WERI-Rb-1 (cell line): ENCODE results near the gene TMEM125.

Experiments used
- DNase-seq: peaks from one replicate; pipeline ENCODE4 v3.0.0-alpha.2; 2020
- H3K27ac ChIP-seq: fragments of 250-450 bp; sonication (Bioruptor Pico); 2 replicates; pipeline ENCODE4 v1.5.1; 2020; ENCODE audit warnings: mild to moderate bottlenecking, moderate library complexity
- H3K27me3 ChIP-seq: fragments of 250-450 bp; sonication (Bioruptor Pico); 2 replicates; pipeline ENCODE4 v1.5.1; 2021; ENCODE audit warnings: mild to moderate bottlenecking, low read depth, moderate library complexity; ENCODE audit not compliant: insufficient read depth, severe bottlenecking
- H3K36me3 ChIP-seq: fragments of 250-450 bp; sonication (Bioruptor Pico); 2 replicates; pipeline ENCODE4 v1.5.1; 2020; ENCODE audit warnings: mild to moderate bottlenecking, moderate library complexity
- H3K4me3 ChIP-seq: 2 replicates; pipeline ENCODE4 v1.5.1; 2011; ENCODE audit warnings: low read depth, mild to moderate bottlenecking, control low read depth, low read length
- H3K9me3 ChIP-seq: fragments of 250-450 bp; sonication (Bioruptor Pico); 2 replicates; pipeline ENCODE4 v1.5.1; 2021; ENCODE audit warnings: mild to moderate bottlenecking, moderate library complexity; ENCODE audit not compliant: severe bottlenecking
- TF ChIP-seq, protein P1 (sequence below): IDR thresholded peaks from 2 replicates; pipeline ENCODE4 v1.5.1; 2011; ENCODE audit warnings: low read depth, mild to moderate bottlenecking, control low read depth, inconsistent platforms, low read length

Gene TMEM125

DNA sequence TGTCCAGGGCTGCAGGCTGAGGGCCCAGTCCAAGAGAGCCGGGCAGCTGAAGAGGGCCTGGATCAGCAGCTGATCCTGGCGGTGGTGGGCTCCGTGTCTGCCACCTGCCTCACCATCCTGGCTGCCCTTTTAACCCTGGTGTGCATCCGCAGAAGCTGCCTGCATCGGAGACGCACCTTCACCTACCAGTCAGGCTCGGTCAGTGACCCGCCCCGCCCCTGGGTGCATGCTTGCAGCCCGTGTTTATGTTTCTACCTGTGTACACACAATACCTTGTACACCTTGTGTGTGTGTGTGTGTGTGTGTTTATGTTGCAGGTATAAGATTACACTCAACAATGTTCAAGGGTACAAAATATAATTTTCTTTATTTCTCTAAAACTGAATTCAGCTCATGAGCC is 44.0 kb downstream of the TMEM125 start:
- H3K27ac ChIP-seq, result no peak overlapping the region
- H3K9me3 ChIP-seq, result no peaks in the 10 kb centered on the region
- DNase-seq, result no peak
- H3K27me3 ChIP-seq, result no peaks in the 10 kb centered on the region
- no peak overlapping the region for H3K4me3 ChIP-seq
- TF ChIP-seq, protein P1, sequence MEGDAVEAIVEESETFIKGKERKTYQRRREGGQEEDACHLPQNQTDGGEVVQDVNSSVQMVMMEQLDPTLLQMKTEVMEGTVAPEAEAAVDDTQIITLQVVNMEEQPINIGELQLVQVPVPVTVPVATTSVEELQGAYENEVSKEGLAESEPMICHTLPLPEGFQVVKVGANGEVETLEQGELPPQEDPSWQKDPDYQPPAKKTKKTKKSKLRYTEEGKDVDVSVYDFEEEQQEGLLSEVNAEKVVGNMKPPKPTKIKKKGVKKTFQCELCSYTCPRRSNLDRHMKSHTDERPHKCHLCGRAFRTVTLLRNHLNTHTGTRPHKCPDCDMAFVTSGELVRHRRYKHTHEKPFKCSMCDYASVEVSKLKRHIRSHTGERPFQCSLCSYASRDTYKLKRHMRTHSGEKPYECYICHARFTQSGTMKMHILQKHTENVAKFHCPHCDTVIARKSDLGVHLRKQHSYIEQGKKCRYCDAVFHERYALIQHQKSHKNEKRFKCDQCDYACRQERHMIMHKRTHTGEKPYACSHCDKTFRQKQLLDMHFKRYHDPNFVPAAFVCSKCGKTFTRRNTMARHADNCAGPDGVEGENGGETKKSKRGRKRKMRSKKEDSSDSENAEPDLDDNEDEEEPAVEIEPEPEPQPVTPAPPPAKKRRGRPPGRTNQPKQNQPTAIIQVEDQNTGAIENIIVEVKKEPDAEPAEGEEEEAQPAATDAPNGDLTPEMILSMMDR, result no peak
- no peaks in the 10 kb centered on the region for H3K36me3 ChIP-seq

DNA sequence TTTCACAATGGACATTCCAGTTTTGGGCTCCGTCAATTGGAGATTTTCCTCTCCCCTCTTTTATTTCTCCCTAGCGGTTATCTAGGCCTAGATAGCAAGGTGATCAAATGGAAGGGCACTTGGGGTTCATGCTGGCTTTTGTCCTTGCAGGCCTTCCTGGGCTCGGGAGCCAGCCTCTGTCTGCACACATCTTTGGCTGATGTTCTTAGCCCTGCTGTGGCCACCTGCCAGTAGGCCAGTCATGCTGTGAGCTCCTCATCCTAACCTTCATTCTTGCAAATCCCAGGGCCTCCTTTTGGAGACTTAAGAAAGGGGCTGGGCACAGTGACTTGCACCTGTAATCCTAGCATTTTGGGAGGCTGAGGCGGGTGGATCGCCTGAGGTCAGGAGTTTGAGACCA is 44.5 kb downstream of the TMEM125 start:
- DNase-seq, result no peak
- H3K9me3 ChIP-seq, result no peaks in the 10 kb centered on the region
- no peaks in the 10 kb centered on the region for H3K27me3 ChIP-seq
- no peaks in the 10 kb centered on the region for H3K36me3 ChIP-seq
- H3K27ac ChIP-seq, result no peak overlapping the region
- no peak overlapping the region for H3K4me3 ChIP-seq
- TF ChIP-seq, protein P1, result no peak

DNA sequence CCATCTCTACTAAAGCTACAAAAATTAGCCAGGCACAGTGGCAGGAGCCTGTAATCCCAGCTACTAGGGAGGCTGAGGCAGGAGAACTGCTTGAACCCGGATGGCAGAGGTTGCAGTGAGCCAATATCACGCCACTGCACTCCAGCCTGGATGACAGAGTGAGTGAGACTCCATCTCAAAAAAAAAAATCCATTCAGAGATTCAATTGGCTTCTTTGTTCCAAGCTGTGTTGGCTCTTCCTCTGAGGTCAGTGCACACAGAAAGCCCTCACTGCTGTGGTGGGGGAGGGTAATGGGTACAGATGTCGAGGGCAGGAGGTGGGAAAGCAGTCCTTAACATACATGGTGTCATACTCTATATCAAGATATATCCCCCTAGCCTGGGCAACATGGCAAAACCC is 45.7 kb downstream of the TMEM125 start:
- no peaks in the 10 kb centered on the region for H3K27me3 ChIP-seq
- no peak for DNase-seq
- no peak overlapping the region for H3K27ac ChIP-seq
- no peaks in the 10 kb centered on the region for H3K9me3 ChIP-seq
- no peaks in the 10 kb centered on the region for H3K36me3 ChIP-seq
- no peak overlapping the region for H3K4me3 ChIP-seq
- TF ChIP-seq, protein P1, result no peak

DNA sequence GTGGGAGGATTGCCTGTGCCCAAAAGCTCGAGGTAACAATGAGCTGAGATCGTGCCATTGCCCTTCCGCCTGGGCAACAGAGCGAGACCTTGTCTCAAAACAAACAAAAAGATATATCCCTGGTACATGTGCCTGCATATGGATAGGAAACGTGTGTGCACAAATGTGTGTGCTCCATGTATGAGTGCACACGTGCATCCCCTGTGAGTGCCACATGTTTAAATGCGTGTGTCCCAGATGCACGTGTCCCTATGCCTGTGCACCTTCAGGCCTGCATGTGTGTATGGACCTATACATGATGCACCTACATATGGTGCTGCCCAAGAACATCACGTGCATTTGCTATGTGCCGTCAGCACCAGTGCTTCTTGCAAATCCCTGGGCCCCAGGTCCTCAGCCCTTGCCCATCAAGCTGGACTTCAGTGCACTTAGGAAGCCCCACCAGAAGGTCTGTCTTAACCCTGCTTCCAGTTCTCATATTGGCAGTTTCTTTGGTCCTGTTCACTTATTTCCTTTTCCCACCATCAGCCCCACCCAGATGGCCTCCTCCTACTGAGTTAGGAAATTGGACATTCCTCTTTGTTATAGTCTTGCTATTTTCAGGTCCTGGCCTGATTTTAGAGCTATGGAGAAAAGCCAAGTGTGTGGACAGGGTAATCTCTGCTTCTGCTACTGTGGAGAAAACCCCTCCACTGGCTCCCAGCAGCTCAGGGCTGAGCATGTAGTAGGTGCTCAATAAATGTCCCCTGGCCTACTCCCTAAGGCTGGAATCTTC is 46.4 kb downstream of the TMEM125 start:
- no peak overlapping the region for H3K27ac ChIP-seq
- TF ChIP-seq, protein P1, result no peak

DNA sequence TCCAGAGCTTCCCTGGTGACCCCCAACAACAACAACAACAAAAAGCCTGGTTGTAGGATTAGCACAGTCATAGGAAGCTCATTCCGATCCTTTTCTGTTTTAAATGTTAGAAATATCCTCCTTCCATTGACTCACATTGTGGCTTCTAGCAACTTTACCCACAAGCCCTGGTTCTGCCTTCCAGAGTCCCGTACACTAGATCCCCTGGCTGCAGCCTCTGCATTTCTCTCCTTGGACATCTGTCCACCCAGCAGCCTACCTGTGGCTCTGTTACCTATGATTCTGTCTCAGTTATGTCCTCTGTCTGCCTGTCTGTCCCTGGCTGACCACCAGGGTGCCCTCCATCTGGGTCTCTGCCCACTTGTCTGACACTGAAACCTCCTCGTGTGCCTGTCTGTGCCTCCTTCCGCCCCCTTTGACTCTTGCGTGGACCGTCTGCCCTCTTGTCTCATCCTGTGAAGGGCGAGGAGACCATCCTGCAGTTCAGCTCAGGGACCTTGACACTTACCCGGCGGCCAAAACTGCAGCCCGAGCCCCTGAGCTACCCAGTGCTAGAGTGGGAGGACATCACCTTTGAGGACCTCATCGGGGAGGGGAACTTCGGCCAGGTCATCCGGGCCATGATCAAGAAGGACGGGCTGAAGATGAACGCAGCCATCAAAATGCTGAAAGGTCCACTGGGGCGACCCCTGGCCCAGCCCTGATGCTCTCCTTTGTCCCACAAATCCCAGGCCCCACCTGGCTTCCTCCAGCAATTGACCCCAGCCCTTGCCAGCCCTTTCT is 47.1 kb downstream of the TMEM125 start:
- no peaks in the 10 kb centered on the region for H3K36me3 ChIP-seq
- no peak overlapping the region for H3K4me3 ChIP-seq
- H3K27me3 ChIP-seq, result no peaks in the 10 kb centered on the region
- H3K27ac ChIP-seq, result no peak overlapping the region
- DNase-seq, result no peak
- H3K9me3 ChIP-seq, result no peaks in the 10 kb centered on the region
- TF ChIP-seq, protein P1, result 0 out of 2 replicates have a peak, but pooled peaks have one; percentile 23

More for the DNA sequence above, 46.4 kb downstream of the TMEM125 start:
- Histone ChIP-seq H3K9me3 (no peaks in the 10 kb centered on the region), H3K36me3 (no peaks in the 10 kb centered on the region), H3K4me3 (no peak overlapping the region), H3K27me3 (no peaks in the 10 kb centered on the region)
- DNase-seq, result no peak
